Measurements from ENCODE around the gene DROSHA.

DNA sequence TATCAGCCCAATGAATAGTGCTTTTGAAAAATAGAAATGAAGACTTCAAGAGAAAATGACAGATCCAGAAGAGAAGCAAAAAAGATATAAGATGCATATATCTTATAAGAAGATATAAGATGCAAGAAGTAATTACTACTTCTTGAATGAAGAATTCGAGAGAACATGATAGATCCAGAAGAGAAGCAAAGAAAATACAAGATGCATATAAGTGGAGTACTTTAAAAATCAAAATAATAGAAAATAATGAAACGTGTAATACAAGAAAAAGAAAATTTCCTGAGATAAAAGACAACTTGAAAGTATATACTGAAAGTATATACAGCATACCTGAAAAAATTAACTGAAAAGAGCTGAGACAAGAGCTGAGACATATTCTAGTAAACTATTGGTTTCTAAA, 76.7 kb downstream of the DROSHA start:
- TF ChIP-seq, protein P1, sequence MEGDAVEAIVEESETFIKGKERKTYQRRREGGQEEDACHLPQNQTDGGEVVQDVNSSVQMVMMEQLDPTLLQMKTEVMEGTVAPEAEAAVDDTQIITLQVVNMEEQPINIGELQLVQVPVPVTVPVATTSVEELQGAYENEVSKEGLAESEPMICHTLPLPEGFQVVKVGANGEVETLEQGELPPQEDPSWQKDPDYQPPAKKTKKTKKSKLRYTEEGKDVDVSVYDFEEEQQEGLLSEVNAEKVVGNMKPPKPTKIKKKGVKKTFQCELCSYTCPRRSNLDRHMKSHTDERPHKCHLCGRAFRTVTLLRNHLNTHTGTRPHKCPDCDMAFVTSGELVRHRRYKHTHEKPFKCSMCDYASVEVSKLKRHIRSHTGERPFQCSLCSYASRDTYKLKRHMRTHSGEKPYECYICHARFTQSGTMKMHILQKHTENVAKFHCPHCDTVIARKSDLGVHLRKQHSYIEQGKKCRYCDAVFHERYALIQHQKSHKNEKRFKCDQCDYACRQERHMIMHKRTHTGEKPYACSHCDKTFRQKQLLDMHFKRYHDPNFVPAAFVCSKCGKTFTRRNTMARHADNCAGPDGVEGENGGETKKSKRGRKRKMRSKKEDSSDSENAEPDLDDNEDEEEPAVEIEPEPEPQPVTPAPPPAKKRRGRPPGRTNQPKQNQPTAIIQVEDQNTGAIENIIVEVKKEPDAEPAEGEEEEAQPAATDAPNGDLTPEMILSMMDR (optimal IDR thresholded peaks at IDR 0.05 in 1 of 3, IDR thresholded peaks at IDR 0.05 in 1 of 3, conservative IDR thresholded peaks at IDR 0.05 in 1 of 3; ENCODE audit: extremely low read depth in 1 of 3, insufficient read depth in 2 of 3, low read length in 3 of 3), result no peak
- no peak for TF ChIP-seq EZH2 (IDR thresholded peaks at IDR 0.05; ENCODE audit: low read length)

Measured in keratinocyte (primary cell).